HepG2 (cell line): Measurements from ENCODE around the gene NOTCH4. TPM values are rescaled to one million over a fixed set of nuclear protein-coding genes. Genes with fewer than 3 reads are reported as not detected.

Experiments used
- ATAC-seq: fragments of 200-7000 bp; cut with Tn5 transposase; 3 replicates; pipeline ENCODE4 v1.9.1; 2020; ENCODE audit warnings: mild to moderate bottlenecking, moderate library complexity
- BruUV-seq: library from RNA; stranded (reverse); fragments of 400-500 nt; replicated peaks from 2 replicates; lab custom pipeline; 2021; lab: Mats Ljungman, UMichigan
- CTCF ChIA-PET: fragments of 300-600 bp; formaldehyde crosslinking; extraction: SDS; loops from one replicate; lab custom pipeline; 2021; ENCODE audit warnings: low total read pairs, inconsistent platforms, low intra/inter-chr PET ratio; lab: Yijun Ruan, JAX
- POLR2A ChIA-PET: fragments of 350-600 bp; sonication (Branson Sonifier 250); formaldehyde crosslinking; loops from one replicate; lab custom pipeline; 2020; ENCODE audit warnings: antibody characterized with exemption, inconsistent platforms; lab: Yijun Ruan, JAX
- DNase-seq: peaks from one replicate; pipeline ENCODE4 v3.0.0-alpha.2; 2015; ENCODE audit warnings: low spot score
- FAIRE-seq: peaks from 3 replicates; lab custom pipeline; 2011; peaks lifted over from hg19 to GRCh38; lab: Jason Lieb, UNC
- H2AFZ ChIP-seq: one replicate; pipeline ENCODE4 v1.6.1; 2011; ENCODE audit warnings: low read length, inconsistent platforms
- H3K27ac ChIP-seq: fragments of 300-600 bp; 3 replicates; pipeline ENCODE4 v1.8.0; 2011; ENCODE audit warnings: mixed run types, mild to moderate bottlenecking, mixed read lengths, low read length, inconsistent platforms; ENCODE audit not compliant: insufficient read depth; ENCODE audit errors: extremely low read length
- H3K27me3 ChIP-seq, 2 experiments: fragments of 200-600 bp in 1 of 2; 2 replicates in 1 of 2; 3 replicates in 1 of 2; pipeline versions ENCODE4 v1.6.0 to v1.8.0; 2011; ENCODE audit warnings: low read length in 2 of 2, mild to moderate bottlenecking in 2 of 2, moderate library complexity in 2 of 2, inconsistent platforms in 1 of 2; ENCODE audit not compliant: insufficient read depth in 2 of 2, control insufficient read depth in 1 of 2
- H3K36me3 ChIP-seq, 2 experiments: fragments of 200-600 bp in 1 of 2; replicated peaks in 1 of 2; 2 replicates in 1 of 2; 3 replicates in 1 of 2; pipeline versions ENCODE4 v1.5.1 to v1.8.0; 2011; ENCODE audit warnings: low read length in 2 of 2, inconsistent platforms in 1 of 2; ENCODE audit not compliant: insufficient read depth in 2 of 2, control insufficient read depth in 1 of 2
- H3K4me1 ChIP-seq: 2 replicates; pipeline ENCODE4 v1.5.1; 2012; ENCODE audit warnings: low read length, inconsistent platforms; ENCODE audit not compliant: insufficient read depth
- H3K4me2 ChIP-seq: 2 replicates; pipeline ENCODE4 v1.6.0; 2011; ENCODE audit warnings: low read depth, low read length, inconsistent platforms
- H3K4me3 ChIP-seq, 3 experiments: fragments of 200-600 bp in 1 of 3; sonication (generic), shearing (Covaris generic) in 1 of 3; replicated peaks in 1 of 3; 2 replicates each; pipeline ENCODE4 v1.5.1; 2011 to 2016; ENCODE audit warnings: low read length in 3 of 3, inconsistent platforms in 2 of 3, low read depth in 2 of 3, mild to moderate bottlenecking in 2 of 3, control low read depth in 1 of 3, mixed read lengths in 1 of 3; ENCODE audit not compliant: insufficient read depth in 1 of 3
- H3K79me2 ChIP-seq: one replicate; pipeline ENCODE4 v1.6.1; 2011; ENCODE audit warnings: low read length, inconsistent platforms; ENCODE audit not compliant: insufficient read depth
- H3K9ac ChIP-seq: 2 replicates; pipeline ENCODE4 v1.6.0; 2011; ENCODE audit warnings: mild to moderate bottlenecking, low read depth, low read length, inconsistent platforms; ENCODE audit not compliant: insufficient read depth
- H3K9me3 ChIP-seq: 2 replicates; pipeline ENCODE4 v1.5.1; 2012; ENCODE audit warnings: mild to moderate bottlenecking, low read length
- H4K20me1 ChIP-seq: 2 replicates; pipeline ENCODE4 v1.6.0; 2011; ENCODE audit warnings: inconsistent platforms, mild to moderate bottlenecking, low read length, moderate library complexity; ENCODE audit not compliant: insufficient read depth
- ASH2L ChIP-seq: fragments of 300-600, 200-600 bp; sonication (generic); IDR thresholded peaks from 2 replicates; pipeline ENCODE4 v1.7.0; 2017; ENCODE audit warnings: low read depth, mild to moderate bottlenecking, moderate library complexity, mixed read lengths, low read length; ENCODE audit not compliant: insufficient read length
- ATF7-NPFF ChIP-seq: sonication (generic); formaldehyde crosslinking; IDR thresholded peaks from 2 replicates; pipeline ENCODE4 v1.8.1; 2023; ENCODE audit warnings: mild to moderate bottlenecking, low read depth, missing genetic modification reagents, moderate library complexity
- CCAR2 ChIP-seq: fragments of 200-400 bp; formaldehyde crosslinking; optimal IDR thresholded peaks from 2 replicates; pipeline ENCODE3; 2018; ENCODE audit warnings: low read depth, mild to moderate bottlenecking, low read length, moderate library complexity
- CSRNP2 ChIP-seq: sonication (generic); formaldehyde crosslinking; conservative IDR thresholded peaks from 2 replicates; pipeline ENCODE4 v1.8.0; 2022; ENCODE audit warnings: low read depth, missing genetic modification reagents
- FOXK1 ChIP-seq: sonication (generic); formaldehyde crosslinking; IDR thresholded peaks from 2 replicates; pipeline ENCODE4 v1.4.0; 2020; ENCODE audit warnings: low read depth, missing genetic modification reagents, borderline replicate concordance
- HNF1A ChIP-seq, 2 experiments: sonication (generic) in 1 of 2; formaldehyde crosslinking in 1 of 2; IDR thresholded peaks; 2 replicates each; pipeline versions ENCODE4 v1.4.0 to v1.6.1; 2016 to 2020; ENCODE audit warnings: borderline replicate concordance in 1 of 2, low read depth in 1 of 2, mild to moderate bottlenecking in 1 of 2, missing genetic modification reagents in 1 of 2
- IKZF1 ChIP-seq: fragments of 450-650 bp; IDR thresholded peaks from 2 replicates; pipeline ENCODE4 v1.7.1; 2016
- IRF2 ChIP-seq: IDR thresholded peaks from 2 replicates; pipeline ENCODE4 v1.6.1; 2018; ENCODE audit warnings: missing genetic modification reagents, missing compliant biosample characterization
- RBAK ChIP-seq: sonication (generic); formaldehyde crosslinking; IDR thresholded peaks from 2 replicates; pipeline ENCODE4 v1.5.1; 2020; ENCODE audit warnings: mild to moderate bottlenecking, missing genetic modification reagents
- SKI ChIP-seq: fragments of 450-650 bp; IDR thresholded peaks from one replicate; pipeline ENCODE4 v1.6.1; 2018; ENCODE audit warnings: mild to moderate bottlenecking; ENCODE audit not compliant: partially characterized antibody
- TARDBP ChIP-seq: sonication (generic); formaldehyde crosslinking; IDR thresholded peaks from 2 replicates; pipeline ENCODE4 v1.8.0; 2022; ENCODE audit warnings: mild to moderate bottlenecking, missing genetic modification reagents
- TCF7L2 ChIP-seq: IDR thresholded peaks from 2 replicates; pipeline ENCODE4 v1.6.1; 2011; ENCODE audit warnings: mild to moderate bottlenecking, low read depth, low read length, moderate library complexity
- ZFYVE20 ChIP-seq: sonication (generic); formaldehyde crosslinking; IDR thresholded peaks from 2 replicates; pipeline ENCODE4 v1.8.0; 2023; ENCODE audit warnings: low read depth, mild to moderate bottlenecking, moderate library complexity, missing genetic modification reagents, borderline replicate concordance
- ZNF296 ChIP-seq: sonication (generic); formaldehyde crosslinking; conservative IDR thresholded peaks from 2 replicates; pipeline ENCODE4 v1.5.0; 2020; ENCODE audit warnings: mild to moderate bottlenecking, missing genetic modification reagents
- ZNF639 ChIP-seq: conservative IDR thresholded peaks from 2 replicates; pipeline ENCODE4 v1.6.1; 2018; ENCODE audit warnings: missing genetic modification reagents
- in situ Hi-C: cut with HindIII; loops from 2 replicates; pipeline ENCODE4 v1.10.0; 2017; ENCODE audit warnings: low pct_unique_long_range_greater_than_20kb; ENCODE audit not compliant: extremely low pct_ligation_motif_present
- intact Hi-C: fragments of 100-400 bp; cut with micrococcal nuclease; formaldehyde crosslinking; loops from one replicate; pipeline ENCODE4 v1.10.0; 2022; ENCODE audit not compliant: unreplicated experiment
- polyA plus RNA-seq, 8 experiments: library from polyadenylated mRNA; depleted of rRNA in 3 of 8; stranded (reverse) in 7 of 8; unstranded in 1 of 8; fragments of >200 nt; fragmentation: Illumina TruSeq in 4 of 8; extraction: Trizol in 4 of 8; gene quantifications; 2 replicates each; pipeline versions ENCODE4 v1.2.1 to v1.2.3, GENCODE V29; 2011 to 2016; ENCODE audit warnings: low read depth in 4 of 8, missing spikeins in 1 of 8, mixed read lengths in 1 of 8; ENCODE audit not compliant: insufficient read depth in 1 of 8
- total RNA-seq, 5 experiments: library from RNA; depleted of rRNA; stranded (reverse); fragments of >200 nt; fragmentation: Illumina TruSeq; extraction: Trizol; gene quantifications; 2 replicates each; pipeline ENCODE4 v1.2.3, GENCODE V29; 2016; ENCODE audit warnings: low read depth in 1 of 5

The NOTCH4 gene
- total and polyA plus RNA-seq, 2 of the 13 experiments (the other 11 are each of a cell fraction or from before 2014, with no cell fraction given): 0.51 to 0.83 TPM

- in situ Hi-C loops: no loop called here
- POLR2A ChIA-PET: interaction anchor here (1.9 kb wide), 1 partner anchor 19 kb away, joined by 6 read pairs; no protein-coding TSS in a partner anchor
- Histone ChIP-seq H3K4me2 (no peak overlapping the region), H3K4me3 (no peak overlapping the region), H2AFZ (no peak overlapping the region)
- TF ChIP-seq FOXK1 (CRISPR knock-in tag) (no peak), ZNF296 (no peak), IRF2 (CRISPR knock-in tag) (no peak), ATF7-NPFF (CRISPR knock-in tag) (no peak), RBAK (CRISPR knock-in tag) (no peak), TCF7L2 (no peak), HNF1A (IDR thresholded peaks at IDR 0.05; ENCODE audit: low read depth) (no peak), HNF1A (CRISPR knock-in tag; IDR thresholded peaks at IDR 0.05; ENCODE audit: borderline replicate concordance) (no peak), ASH2L (no peak), ZNF639 (CRISPR knock-in tag) (no peak), ZFYVE20 (CRISPR knock-in tag) (no peak), TARDBP (CRISPR knock-in tag) (no peak), IKZF1 (no peak), SKI (no peak), CSRNP2 (CRISPR knock-in tag) (no peak), CCAR2 (no peak)
- TF ChIP-seq, all 625 proteins: peak for 0
- CTCF ChIA-PET: no interaction called here
- no TSS peak for BruUV-seq
- Histone ChIP-seq H3K36me3 (peaks cover 21 to 39% of the 10 kb centered on the region in 2 experiments), H3K27ac (no peak overlapping the region), H3K79me2 (peaks cover 17% of the 10 kb centered on the region), H3K4me1 (peaks cover 18% of the 10 kb centered on the region), H3K27me3 (no peaks in the 10 kb centered on the region; a peak in 1 of 5 replicates), H3K9me3 (no peaks in the 10 kb centered on the region), H3K9ac (no peak overlapping the region), H4K20me1 (no peaks in the 10 kb centered on the region)
- no peak for FAIRE-seq
- intact Hi-C loops: no loop called here
- no peak for ATAC-seq
- no peak for DNase-seq
Observed at GRCh38 chr6:32158052-32158451, 65.8 kb downstream of the NOTCH4 start.
